Upper lobe of right lung (tissue), 1 donor: ENCODE results near the gene GMPPB. TPM values are rescaled to one million over a fixed set of nuclear protein-coding genes. Genes with fewer than 3 reads are reported as not detected.

Experiments
- ATAC-seq: fragments of 200-7000 bp; cut with Tn5 transposase; one replicate; pipeline ENCODE4 v1.9.1; 2020; ENCODE audit warnings: mild to moderate bottlenecking, moderate library complexity
- DNase-seq: peaks from one replicate; pipeline ENCODE4 v3.0.0-alpha.2; 2020
- H3K27ac ChIP-seq: fragments of 200-600 bp; one replicate; pipeline ENCODE4 v1.8.0; 2022
- H3K27me3 ChIP-seq: fragments of 200-600 bp; one replicate; pipeline ENCODE4 v1.8.0; 2022; ENCODE audit warnings: mild to moderate bottlenecking
- H3K36me3 ChIP-seq: fragments of 200-600 bp; one replicate; pipeline ENCODE4 v1.8.0; 2022
- H3K4me1 ChIP-seq: fragments of 200-600 bp; one replicate; pipeline ENCODE4 v1.8.0; 2022
- H3K4me3 ChIP-seq: fragments of 200-600 bp; one replicate; pipeline ENCODE4 v1.8.0; 2022; ENCODE audit warnings: mild to moderate bottlenecking
- H3K9me3 ChIP-seq: fragments of 200-600 bp; one replicate; pipeline ENCODE4 v1.8.0; 2022
- intact Hi-C: fragments of 100-400 bp; cut with DNase I; formaldehyde crosslinking; loops from one replicate; pipeline ENCODE4 v1.11.0; 2022
- total RNA-seq: library from RNA; stranded (reverse); fragmentation: NEBNext Ultra II Directional; extraction: Animal tissue kit (Norgen Biotek cat#: 25700); gene quantifications from one replicate; pipeline ENCODE4 v1.2.1, GENCODE V29; 2021
- TF ChIP-seq, protein P1 (sequence below): fragments of 200-600 bp; IDR thresholded peaks from one replicate; pipeline ENCODE4 v1.8.0; 2022; ENCODE audit warnings: antibody characterized with exemption
- donor health status: DM: no; HTN: yes; CAD: no; lungs with severe emphysema.

Gene GMPPB
- total RNA-seq, 1 donor from 2014 or later, result 34.8 TPM

DNA sequence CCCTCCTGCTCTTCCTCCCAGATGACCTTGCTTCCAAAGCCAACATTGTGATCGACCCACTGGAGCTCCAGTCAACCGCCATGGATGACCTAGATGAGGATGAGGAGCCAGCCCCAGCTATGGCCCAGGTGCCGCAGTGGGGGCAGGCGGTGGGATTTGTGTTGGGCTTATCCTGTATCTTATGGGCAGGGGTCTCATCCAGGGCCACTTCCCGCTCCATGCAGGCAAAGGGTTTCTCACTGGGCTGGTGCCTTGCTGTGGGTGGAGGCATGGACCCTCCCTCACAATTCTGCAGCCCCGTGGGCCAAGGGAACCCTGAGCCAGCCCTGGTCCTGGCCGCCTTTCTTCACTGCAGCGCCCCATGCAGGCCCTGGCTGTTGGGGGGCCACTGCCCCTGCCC, 19.1 kb downstream of the GMPPB start:
- H3K4me3 ChIP-seq, result no peak overlapping the region
- peaks cover 40% of the 10 kb centered on the region for H3K36me3 ChIP-seq
- no peaks in the 10 kb centered on the region for H3K27me3 ChIP-seq
- TF ChIP-seq, protein P1, sequence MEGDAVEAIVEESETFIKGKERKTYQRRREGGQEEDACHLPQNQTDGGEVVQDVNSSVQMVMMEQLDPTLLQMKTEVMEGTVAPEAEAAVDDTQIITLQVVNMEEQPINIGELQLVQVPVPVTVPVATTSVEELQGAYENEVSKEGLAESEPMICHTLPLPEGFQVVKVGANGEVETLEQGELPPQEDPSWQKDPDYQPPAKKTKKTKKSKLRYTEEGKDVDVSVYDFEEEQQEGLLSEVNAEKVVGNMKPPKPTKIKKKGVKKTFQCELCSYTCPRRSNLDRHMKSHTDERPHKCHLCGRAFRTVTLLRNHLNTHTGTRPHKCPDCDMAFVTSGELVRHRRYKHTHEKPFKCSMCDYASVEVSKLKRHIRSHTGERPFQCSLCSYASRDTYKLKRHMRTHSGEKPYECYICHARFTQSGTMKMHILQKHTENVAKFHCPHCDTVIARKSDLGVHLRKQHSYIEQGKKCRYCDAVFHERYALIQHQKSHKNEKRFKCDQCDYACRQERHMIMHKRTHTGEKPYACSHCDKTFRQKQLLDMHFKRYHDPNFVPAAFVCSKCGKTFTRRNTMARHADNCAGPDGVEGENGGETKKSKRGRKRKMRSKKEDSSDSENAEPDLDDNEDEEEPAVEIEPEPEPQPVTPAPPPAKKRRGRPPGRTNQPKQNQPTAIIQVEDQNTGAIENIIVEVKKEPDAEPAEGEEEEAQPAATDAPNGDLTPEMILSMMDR, result no peak
- DNase-seq (no peak), ATAC-seq (no peak)
- H3K9me3 ChIP-seq, result no peaks in the 10 kb centered on the region
- H3K27ac ChIP-seq, result no peak overlapping the region
- intact Hi-C loops, result no loop called here
- no peaks in the 10 kb centered on the region for H3K4me1 ChIP-seq

DNA sequence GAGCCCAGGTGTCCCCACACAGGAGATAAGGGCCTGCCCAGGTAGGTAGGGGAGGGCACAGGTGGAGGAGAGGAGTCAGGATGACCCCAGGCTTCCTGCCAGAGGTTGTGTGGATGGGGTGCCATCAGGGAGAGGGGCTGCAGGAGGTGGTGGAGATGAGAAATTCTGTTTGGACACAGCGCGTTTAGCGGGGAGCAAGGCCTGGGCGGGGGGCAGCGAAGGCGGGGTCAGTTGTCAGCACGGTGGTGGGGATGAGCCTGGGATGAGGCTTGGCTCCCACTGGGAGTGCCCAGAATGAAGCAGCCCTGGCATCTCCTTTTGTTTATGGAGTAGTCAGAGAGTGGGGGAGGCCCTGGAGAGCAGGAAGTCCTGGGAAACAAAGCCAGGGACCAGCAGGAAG, 19.8 kb downstream of the GMPPB start:
- intact Hi-C loops, result no loop called here
- H3K4me3 ChIP-seq, result no peak overlapping the region
- no peaks in the 10 kb centered on the region for H3K4me1 ChIP-seq
- TF ChIP-seq, protein P1, result no peak
- no peaks in the 10 kb centered on the region for H3K27me3 ChIP-seq
- ATAC-seq (no peak), DNase-seq (no peak)
- H3K9me3 ChIP-seq, result no peaks in the 10 kb centered on the region
- no peak overlapping the region for H3K27ac ChIP-seq
- H3K36me3 ChIP-seq, result peaks cover 40% of the 10 kb centered on the region

DNA sequence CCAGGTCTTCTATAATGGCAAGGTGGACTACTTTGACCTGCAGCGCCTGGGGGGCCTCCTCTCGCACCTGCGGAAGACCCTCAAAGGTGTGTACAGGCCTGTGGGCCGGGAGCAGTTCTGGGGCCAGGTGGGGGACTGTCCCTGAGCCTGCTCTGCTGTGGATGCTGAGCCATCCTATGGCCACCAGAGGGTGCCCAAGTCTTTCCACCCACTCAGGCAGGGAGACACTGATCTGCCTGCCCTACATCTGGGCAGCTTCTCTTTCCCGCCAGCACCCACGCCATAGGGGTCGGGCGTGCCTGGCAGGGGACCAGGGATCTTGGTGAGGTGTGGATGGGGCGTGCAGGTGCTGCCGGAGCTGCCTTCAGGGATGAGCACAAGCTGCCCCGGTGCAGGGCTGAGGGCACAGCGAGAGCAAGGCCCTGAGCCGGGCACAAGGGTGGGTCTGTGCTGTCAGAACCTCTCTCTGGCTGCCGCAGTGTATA, 20.3 kb downstream of the GMPPB start:
- intact Hi-C loops, result no loop called here
- no peak for DNase-seq

DNA sequence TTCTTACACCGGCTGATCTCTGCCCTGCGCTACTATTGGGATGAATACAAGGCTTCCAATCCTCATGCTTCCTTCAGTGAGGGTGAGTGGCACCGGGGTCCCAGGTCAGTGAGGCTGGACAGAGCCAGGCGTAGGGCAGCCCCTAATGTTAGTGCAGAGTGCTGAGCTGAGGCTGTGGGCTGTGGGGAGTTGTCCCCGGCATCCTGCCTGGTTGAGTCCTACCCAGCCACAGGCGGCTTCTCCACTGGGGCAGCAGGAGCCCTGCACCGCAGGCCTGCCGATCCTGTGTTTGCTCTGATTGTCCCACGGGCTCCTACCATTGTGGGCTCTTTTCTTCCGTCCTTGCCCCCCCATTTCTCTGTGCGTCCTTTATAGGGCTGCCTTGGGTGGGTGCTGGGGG, 21.1 kb downstream of the GMPPB start:
- TF ChIP-seq, protein P1, result no peak
- no peaks in the 10 kb centered on the region for H3K9me3 ChIP-seq
- H3K4me1 ChIP-seq, result no peaks in the 10 kb centered on the region
- intact Hi-C loops, result no loop called here
- DNase-seq (no peak), ATAC-seq (no peak)
- no peak overlapping the region for H3K27ac ChIP-seq
- no peak overlapping the region for H3K4me3 ChIP-seq
- H3K27me3 ChIP-seq, result no peaks in the 10 kb centered on the region
- H3K36me3 ChIP-seq, result peaks cover 40% of the 10 kb centered on the region

More for the DNA sequence above, 20.3 kb downstream of the GMPPB start:
- H3K4me1 ChIP-seq, result no peaks in the 10 kb centered on the region
- peaks cover 40% of the 10 kb centered on the region for H3K36me3 ChIP-seq
- H3K27ac ChIP-seq, result no peak overlapping the region
- no peaks in the 10 kb centered on the region for H3K27me3 ChIP-seq
- peak; percentile 85 for ATAC-seq
- H3K4me3 ChIP-seq, result no peak overlapping the region
- no peaks in the 10 kb centered on the region for H3K9me3 ChIP-seq
- TF ChIP-seq, protein P1, result peak; percentile 80

DNA sequence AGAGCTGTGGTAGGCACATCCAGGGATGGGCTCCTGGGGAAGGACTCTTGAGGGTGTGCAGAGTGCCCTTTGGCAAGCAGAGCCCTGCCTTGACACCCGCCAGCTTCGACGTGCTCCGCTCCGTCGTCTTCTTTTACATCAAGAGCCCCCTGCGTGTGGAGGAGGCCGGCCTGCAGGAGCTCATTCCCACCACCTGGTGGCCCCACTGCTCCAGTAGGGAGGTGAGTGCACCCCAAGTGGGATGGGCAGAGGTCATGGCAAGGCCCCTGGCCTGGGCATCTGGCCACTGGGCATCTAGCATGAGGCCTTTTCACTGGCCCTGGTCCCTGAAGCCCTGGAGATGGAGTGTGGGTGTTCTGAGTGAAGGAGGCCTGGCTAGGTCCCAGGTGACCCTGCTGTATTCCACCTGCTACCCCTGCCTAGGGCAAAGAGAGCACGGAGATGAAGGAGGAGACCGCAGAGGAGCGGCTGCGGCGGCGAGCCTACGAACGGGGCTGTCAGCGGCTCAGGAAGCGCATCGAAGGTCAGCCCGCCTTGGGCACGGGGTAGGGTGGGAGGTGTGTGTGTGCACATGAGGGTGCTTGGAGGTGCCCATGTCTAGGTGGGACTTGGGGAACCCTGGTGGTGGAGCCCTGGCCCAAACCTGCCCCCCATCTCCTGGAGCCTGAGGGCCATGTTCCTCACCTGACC, 22.2 kb downstream of the GMPPB start:
- DNase-seq (no peak), ATAC-seq (no peak)
- no peaks in the 10 kb centered on the region for H3K27me3 ChIP-seq
- H3K4me1 ChIP-seq, result no peaks in the 10 kb centered on the region
- H3K4me3 ChIP-seq, result no peak overlapping the region
- no peaks in the 10 kb centered on the region for H3K9me3 ChIP-seq
- TF ChIP-seq, protein P1, result peak; percentile 26
- H3K27ac ChIP-seq, result no peak overlapping the region
- intact Hi-C loops, result no loop called here
- peaks cover 40% of the 10 kb centered on the region for H3K36me3 ChIP-seq
